Loucy (cell line): ENCODE results near the gene IRAK1.

ENCODE experiments used
- H2AFZ ChIP-seq: fragments of 200-600 bp; sonication (generic); 2 replicates; pipeline ENCODE4 v1.6.0; 2016; ENCODE audit warnings: antibody characterized with exemption, mild to moderate bottlenecking, low read length, moderate library complexity
- H3F3A ChIP-seq: fragments of 200-600 bp; 2 replicates; pipeline ENCODE4 v1.6.0; 2016; ENCODE audit warnings: antibody characterized with exemption, low read depth, mild to moderate bottlenecking
- H3K27me3 ChIP-seq: fragments of 200-600 bp; sonication (generic); 2 replicates; pipeline ENCODE4 v1.6.1; 2014; ENCODE audit warnings: low read length, mild to moderate bottlenecking; ENCODE audit not compliant: insufficient read depth, poor library complexity, severe bottlenecking
- H3K36me3 ChIP-seq: fragments of 200-600 bp; sonication (generic); 2 replicates; pipeline ENCODE4 v1.6.1; 2016; ENCODE audit warnings: low read length; ENCODE audit not compliant: insufficient read depth
- H3K4me1 ChIP-seq: fragments of 200-600 bp; sonication (generic); 2 replicates; pipeline ENCODE4 v1.5.1; 2014; ENCODE audit warnings: low read length, mild to moderate bottlenecking; ENCODE audit not compliant: insufficient read depth, poor library complexity, severe bottlenecking
- H3K4me2 ChIP-seq: fragments of 200-600 bp; sonication (generic); 2 replicates; pipeline ENCODE4 v1.6.0; 2014; ENCODE audit warnings: antibody characterized with exemption, low read length, low read depth, mild to moderate bottlenecking; ENCODE audit not compliant: poor library complexity, severe bottlenecking
- H3K4me3 ChIP-seq: fragments of 200-600 bp; sonication (generic); 2 replicates; pipeline ENCODE4 v1.5.1; 2014; ENCODE audit warnings: low read length, mild to moderate bottlenecking, mixed read lengths; ENCODE audit not compliant: poor library complexity, severe bottlenecking
- H3K79me2 ChIP-seq: fragments of 200-600 bp; sonication (generic); 2 replicates; pipeline ENCODE4 v1.6.1; 2014; ENCODE audit warnings: low read length; ENCODE audit not compliant: insufficient read depth
- H3K9ac ChIP-seq: fragments of 200-600 bp; sonication (generic); 2 replicates; pipeline ENCODE4 v1.6.0; 2014; ENCODE audit warnings: mild to moderate bottlenecking, low read depth, low read length, moderate library complexity; ENCODE audit not compliant: poor library complexity, severe bottlenecking
- H3K9me2 ChIP-seq: fragments of 200-600 bp; sonication (generic); replicated peaks from 2 replicates; pipeline ENCODE4 v1.6.1; 2016; ENCODE audit warnings: low read depth, low read length, mixed read lengths
- H3K9me3 ChIP-seq: fragments of 200-600 bp; sonication (generic); 2 replicates; pipeline ENCODE4 v1.6.1; 2014; ENCODE audit warnings: mild to moderate bottlenecking, antibody characterized with exemption, low read length, low read depth; ENCODE audit not compliant: insufficient read depth
- H4K20me1 ChIP-seq: fragments of 200-600 bp; sonication (generic); 2 replicates; pipeline ENCODE4 v1.6.0; 2014; ENCODE audit warnings: antibody characterized with exemption, low read length, mild to moderate bottlenecking; ENCODE audit not compliant: insufficient read depth, poor library complexity, severe bottlenecking
- CTCF ChIP-seq: fragments of 200-600 bp; sonication (generic); conservative IDR thresholded peaks from 2 replicates; pipeline ENCODE4 v1.5.1; 2014; ENCODE audit warnings: mild to moderate bottlenecking, antibody characterized with exemption, low read length
- EZH2phosphoT487 ChIP-seq: fragments of 200-600 bp; IDR thresholded peaks from 2 replicates; pipeline ENCODE4 v1.6.1; 2018; ENCODE audit warnings: antibody characterized with exemption, mild to moderate bottlenecking, moderate library complexity, borderline replicate concordance

Gene IRAK1

GRCh38 chrX:154056770-154057241 lies 37.1 kb upstream of the IRAK1 start:
- no peak for TF ChIP-seq EZH2phosphoT487
- no peak for TF ChIP-seq CTCF
- H2AFZ ChIP-seq: no peak overlapping the region
- H3K27me3 ChIP-seq: no peaks in the 10 kb centered on the region
- H4K20me1 ChIP-seq: peaks cover 52% of the 10 kb centered on the region
- H3K4me1 ChIP-seq: peaks cover 31% of the 10 kb centered on the region
- no peaks in the 10 kb centered on the region for H3K9me2 ChIP-seq
- no peaks in the 10 kb centered on the region for H3K9me3 ChIP-seq
- H3K4me3 ChIP-seq: peak overlapping the region; percentile 26
- peaks cover 82% of the 10 kb centered on the region for H3K79me2 ChIP-seq
- peaks cover 27% of the 10 kb centered on the region; the same call in 1 of the 2 replicates for H3K36me3 ChIP-seq
- peaks cover 19% of the 10 kb centered on the region for H3F3A ChIP-seq
- peak overlapping the region; percentile 50 for H3K9ac ChIP-seq
- H3K4me2 ChIP-seq: peak overlapping the region; percentile 71

GRCh38 chrX:154051201-154051810 lies 31.6 kb upstream of the IRAK1 start:
- peaks cover 20% of the 10 kb centered on the region for H4K20me1 ChIP-seq
- no peak overlapping the region for H3K4me3 ChIP-seq
- H3K4me2 ChIP-seq: no peak overlapping the region
- no peaks in the 10 kb centered on the region for H3K27me3 ChIP-seq
- H3K9me2 ChIP-seq: no peaks in the 10 kb centered on the region
- H3K79me2 ChIP-seq: peaks cover 87% of the 10 kb centered on the region
- H3F3A ChIP-seq: peaks cover 2% of the 10 kb centered on the region; the same call in 1 of the 2 replicates
- no peak overlapping the region for H3K9ac ChIP-seq
- peaks cover 44% of the 10 kb centered on the region; the same call in 1 of the 2 replicates for H3K36me3 ChIP-seq
- TF ChIP-seq CTCF (peak; percentile 65), EZH2phosphoT487 (no peak)
- H3K9me3 ChIP-seq: no peaks in the 10 kb centered on the region
- H2AFZ ChIP-seq: no peak overlapping the region
- peaks cover 2% of the 10 kb centered on the region for H3K4me1 ChIP-seq

DNA sequence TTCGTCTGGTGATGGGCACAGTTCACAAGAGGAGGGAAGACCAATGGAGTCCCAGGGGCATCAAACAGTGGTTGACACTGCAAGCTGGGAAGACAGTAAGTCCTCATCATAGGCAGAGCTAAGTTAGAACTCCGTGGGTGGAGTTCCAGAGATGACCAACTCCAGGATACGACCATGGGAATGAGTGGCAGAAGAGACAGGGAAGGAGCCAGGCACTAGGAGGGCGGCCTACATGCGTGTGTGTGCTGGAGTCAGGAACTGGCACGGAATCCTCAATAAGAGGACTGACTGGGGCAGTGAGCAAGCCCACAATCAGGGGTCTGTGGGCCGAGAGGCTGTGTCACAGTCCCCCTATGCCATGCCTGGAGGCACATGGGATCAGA lies 30.4 kb upstream of the IRAK1 start:
- Histone ChIP-seq H3K4me3 (no peak overlapping the region), H3K36me3 (peaks cover 41% of the 10 kb centered on the region; the same call in 1 of the 2 replicates), H3K4me1 (no peaks in the 10 kb centered on the region), H3K27me3 (no peaks in the 10 kb centered on the region), H3K4me2 (no peak overlapping the region), H3K79me2 (peaks cover 84% of the 10 kb centered on the region), H2AFZ (no peak overlapping the region), H4K20me1 (peaks cover 14% of the 10 kb centered on the region), H3K9me3 (no peaks in the 10 kb centered on the region), H3F3A (no peaks in the 10 kb centered on the region), H3K9ac (no peak overlapping the region), H3K9me2 (no peaks in the 10 kb centered on the region)
- TF ChIP-seq CTCF (no peak), EZH2phosphoT487 (no peak)
